SKM-1 treated with dmso at 0.1 percent for 144 hours (cell line): ENCODE results near the gene TMEM37.

Source experiments
- DNase-seq: peaks from one replicate; lab custom pipeline; 2025; ENCODE audit not compliant: unreplicated experiment; lab: John Stamatoyannopoulos, UW

TMEM37 gene

GRCh38 chr2:119432851-119433522 is 1.3 kb downstream of the TMEM37 start:
- DNase-seq: no peak

- no peak for DNase-seq
These were observed 2.1 kb downstream of the TMEM37 start for GRCh38 chr2:119433636-119434327.

- DNase-seq: no peak
These were observed 3.0 kb downstream of the TMEM37 start for GRCh38 chr2:119434664-119435063.

GRCh38 chr2:119435081-119435952 is 3.7 kb downstream of the TMEM37 start:
- DNase-seq: no peak

- no peak for DNase-seq
These were observed 4.3 kb downstream of the TMEM37 start for GRCh38 chr2:119435953-119436297.

GRCh38 chr2:119436993-119437772 is 5.5 kb downstream of the TMEM37 start:
- DNase-seq: no peak

GRCh38 chr2:119438128-119438656 is 6.5 kb downstream of the TMEM37 start:
- DNase-seq: no peak

GRCh38 chr2:119438726-119439284 is 7.2 kb downstream of the TMEM37 start:
- no peak for DNase-seq

- DNase-seq: no peak
These were observed 8.2 kb downstream of the TMEM37 start for GRCh38 chr2:119439574-119440500.

DNA sequence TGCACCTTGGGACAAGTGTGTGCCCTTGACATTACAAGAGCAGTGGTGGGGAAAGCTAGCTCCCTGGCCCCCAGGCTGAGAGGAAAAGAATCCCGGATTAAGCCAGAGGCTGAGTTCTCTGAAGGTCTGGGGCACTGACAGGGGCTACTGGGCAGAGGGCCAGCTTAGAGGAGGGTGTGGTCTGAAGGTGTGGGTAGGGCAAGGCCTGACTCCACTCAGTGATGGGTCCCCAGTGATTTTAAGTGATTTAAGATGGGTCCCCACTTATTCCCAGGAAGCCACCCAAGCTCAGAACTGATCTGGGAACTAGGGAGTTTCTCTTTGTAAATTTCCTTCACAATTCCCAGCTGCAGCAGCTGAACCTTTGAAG is 8.8 kb downstream of the TMEM37 start:
- no peak for DNase-seq

DNA sequence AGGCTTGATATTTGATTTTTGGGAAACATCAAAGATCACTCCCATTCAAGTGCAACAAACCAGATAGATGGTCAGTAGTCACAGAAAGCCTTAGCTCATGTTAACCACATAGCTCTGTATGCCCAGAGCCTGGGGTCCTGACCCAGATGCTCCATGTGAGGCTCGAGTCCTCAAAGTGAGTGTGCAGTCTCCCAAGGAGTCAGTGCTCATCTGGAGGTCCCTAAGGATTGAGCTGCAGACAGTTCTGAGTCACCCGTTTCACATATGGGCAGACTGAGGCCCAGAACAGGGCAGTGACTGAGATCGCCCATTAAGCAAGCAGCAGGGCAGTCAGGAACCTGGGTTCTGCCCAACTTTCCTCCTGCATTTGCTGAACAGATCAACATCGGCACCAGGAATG is 9.2 kb downstream of the TMEM37 start:
- DNase-seq: no peak

- DNase-seq: no peak
These were observed 9.9 kb downstream of the TMEM37 start for GRCh38 chr2:119441376-119442225.

DNA sequence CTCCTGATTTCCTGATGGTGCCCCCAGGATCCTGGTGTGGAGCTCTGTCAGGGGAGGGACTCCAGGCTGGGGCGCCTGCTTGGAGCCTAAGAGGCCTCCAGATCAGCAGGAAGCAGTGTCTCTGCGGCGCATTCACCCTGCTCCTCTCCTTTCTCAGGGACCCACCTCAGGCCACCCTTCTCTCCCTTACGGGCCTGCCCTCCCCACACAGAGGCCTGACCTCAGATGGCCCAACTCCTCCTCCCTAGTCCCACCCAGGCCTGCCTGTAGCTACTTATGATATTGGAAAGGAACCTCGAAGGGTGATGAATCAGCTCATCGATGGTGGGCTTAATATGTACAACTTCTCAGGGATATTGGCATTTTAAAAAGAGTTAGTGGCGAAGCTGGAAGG is 10.6 kb downstream of the TMEM37 start:
- DNase-seq: no peak

GRCh38 chr2:119442850-119443249 is 11.2 kb downstream of the TMEM37 start:
- no peak for DNase-seq

- DNase-seq: no peak
These were observed 14.4 kb downstream of the TMEM37 start for GRCh38 chr2:119446037-119446436.

DNA sequence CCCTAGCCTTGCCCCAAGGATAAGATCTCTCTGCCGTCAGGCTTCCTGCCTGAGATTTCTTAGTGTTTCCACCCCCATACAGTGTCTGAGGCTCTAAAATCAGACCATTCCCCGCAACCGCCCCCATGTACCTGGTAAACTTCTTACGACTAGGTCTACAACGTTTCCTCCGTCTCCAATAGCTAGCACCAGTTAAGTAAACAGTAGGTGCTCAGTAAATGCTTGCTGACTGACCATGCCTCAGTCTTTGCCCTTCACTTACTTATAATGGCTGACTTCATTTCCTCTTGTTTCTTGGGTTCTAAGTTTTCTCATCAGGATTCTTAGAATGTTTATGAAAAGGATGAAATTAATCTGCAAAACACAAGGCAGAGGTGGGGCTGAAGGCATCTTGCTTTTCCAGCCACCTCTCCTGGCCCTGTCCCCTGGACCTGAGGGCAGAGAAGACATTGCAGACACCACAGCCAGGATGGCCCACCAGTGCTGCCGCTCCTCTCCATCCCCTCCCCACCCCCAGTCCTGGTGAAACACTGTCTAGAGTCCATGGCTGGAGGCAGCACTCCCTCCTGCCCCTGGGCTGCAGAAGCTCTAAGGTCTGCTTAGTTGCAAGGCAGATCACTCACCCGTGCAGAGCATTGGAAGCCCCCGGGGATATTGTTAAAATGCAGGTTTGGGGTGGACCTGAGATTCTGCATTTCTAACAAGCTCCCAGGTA is 16.9 kb downstream of the TMEM37 start:
- no peak for DNase-seq

DNA sequence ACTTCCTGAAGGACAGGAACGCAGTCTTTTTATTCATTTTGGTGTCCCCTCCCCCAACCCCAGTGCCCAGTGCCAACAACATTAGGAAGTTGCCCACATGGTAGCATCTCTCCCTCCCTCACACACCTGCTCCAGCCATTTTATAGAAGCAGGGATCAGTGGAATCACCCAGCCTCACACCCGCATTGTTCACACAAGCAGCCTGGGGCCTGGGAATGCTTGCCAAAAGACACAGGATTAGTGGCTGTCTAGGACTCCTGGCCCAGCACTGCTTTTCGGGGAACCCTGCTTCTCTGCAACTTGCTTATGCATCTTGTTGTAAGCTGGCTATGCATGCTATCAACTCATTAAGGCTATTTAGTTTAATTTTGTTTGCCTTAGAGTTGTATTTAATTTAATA is 17.9 kb downstream of the TMEM37 start:
- DNase-seq: no peak
